ENCODE measurements around the gene MT1X.
"Not testable (repeated sequence)": the region's sequence is repeated elsewhere in the genome, so short reads cannot be mapped to it uniquely, and the experiment has no call there.

The MT1X gene

DNA sequence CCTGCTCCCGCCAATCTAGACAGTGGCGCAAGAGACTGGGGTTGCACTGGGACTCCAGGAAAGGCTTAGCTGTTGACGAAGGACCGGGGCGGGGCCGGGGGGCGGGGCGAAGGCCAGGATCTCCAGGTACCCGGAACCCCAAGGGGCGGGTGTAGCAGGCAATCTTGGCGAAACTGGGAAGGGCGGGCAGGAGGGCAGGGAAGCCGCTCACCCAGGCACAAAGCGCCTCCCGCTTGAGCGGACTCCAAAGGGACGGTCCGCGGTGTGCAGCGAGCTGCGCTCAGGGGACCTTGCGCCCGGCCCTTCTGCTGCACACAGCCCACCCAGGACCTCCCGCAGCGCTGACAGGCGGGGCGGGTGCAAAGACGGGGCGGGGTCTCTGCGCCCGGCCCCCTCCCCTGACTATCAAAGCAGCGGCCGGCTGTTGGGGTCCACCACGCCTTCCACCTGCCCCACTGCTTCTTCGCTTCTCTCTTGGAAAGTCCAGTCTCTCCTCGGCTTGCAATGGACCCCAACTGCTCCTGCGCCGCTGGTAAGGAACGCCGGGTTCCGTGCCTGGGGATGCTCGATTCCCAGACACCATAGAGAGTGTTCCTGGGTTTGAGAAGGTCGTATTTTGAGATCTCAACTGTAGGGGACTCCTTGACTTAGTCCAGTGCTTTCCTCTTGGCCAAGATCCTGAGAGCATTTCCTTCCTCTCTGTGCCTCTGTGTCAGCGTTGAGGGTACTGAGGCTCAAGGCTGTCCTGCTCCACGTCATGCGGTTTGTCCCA is 24.5 kb upstream of the MT1X start, which contains the start of gene MT1F:
TSS of gene MT1F (plus strand) at position 405 of the 772 bp plus-strand sequence. CDS start at position 505, 100 bp downstream.
- peak; percentile 42 to 70 (median 62) for DNase-seq

DNA sequence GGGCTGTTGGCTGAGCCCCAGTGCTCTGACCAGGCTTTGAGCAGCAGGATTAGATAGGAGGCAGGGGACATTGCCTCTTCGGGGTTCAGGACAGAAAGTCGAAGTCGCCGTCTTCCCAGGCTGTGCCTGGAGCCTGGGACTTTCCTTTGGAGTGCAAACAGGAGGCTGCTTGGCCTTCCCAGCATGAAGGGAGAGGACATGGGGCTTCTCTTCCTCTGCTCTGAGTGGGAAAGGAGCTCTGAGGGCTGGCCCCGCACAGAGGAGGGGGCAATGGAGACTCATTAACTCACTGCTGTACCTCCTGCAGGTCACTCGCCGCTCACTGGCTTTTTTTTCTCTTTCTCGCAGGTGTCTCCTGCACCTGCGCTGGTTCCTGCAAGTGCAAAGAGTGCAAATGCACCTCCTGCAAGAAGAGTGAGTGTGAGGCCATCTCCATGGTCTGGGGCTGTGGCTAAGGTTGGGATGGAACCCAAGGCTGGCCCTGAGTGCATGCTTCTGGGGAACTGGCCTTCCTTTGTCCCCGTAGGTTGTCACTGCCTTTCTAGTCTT is 23.9 kb upstream of the MT1X start:
- DNase-seq: no peak

DNA sequence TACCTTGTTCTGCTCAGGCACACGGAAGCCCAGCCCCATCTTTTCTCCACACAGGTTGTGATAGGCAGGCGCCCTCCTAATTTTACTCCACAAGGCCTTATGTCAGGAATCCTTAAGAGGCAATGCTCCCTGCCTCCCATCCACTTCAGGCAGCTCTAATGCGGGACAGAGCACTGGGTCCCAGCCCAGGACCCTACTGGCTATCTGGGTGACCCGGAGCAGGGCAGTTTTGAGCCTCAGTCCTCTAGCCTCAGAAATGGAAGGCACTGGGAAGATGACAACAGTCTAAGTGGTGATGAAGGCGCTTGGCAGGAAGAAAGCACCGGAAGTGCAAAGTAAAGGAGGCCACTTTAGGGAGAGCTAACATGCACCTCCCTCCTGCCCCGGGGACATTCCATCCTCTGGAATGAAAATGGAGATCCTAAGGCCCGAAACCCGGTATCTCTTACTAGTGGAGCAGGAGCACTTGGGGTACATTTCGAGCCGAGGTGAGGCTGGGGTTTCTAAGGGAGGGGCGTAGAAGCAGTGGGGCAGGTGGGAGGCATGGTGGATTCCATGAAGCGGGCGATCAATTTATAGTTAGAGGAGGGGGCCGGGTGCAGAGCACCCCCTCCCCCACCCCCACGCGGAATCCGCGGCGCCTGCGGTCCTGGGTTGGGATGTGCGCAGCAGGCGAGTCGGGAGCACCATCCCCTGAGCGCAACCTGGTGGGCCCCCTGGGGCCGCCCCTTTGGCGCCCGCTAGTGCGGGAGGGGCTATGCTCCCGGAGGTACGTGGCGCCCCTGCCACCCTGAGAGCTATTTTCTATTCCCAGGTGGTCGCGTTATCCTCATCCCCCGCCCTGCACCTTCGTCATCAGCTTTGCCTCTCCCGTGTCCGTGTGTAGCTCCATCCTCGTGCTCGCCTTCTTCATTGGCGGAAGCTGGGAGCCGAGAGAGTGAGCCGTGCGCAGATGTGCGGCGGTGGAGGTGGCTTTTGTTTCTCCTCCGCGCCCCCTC is 19.6 kb upstream of the MT1X start:
- DNase-seq: peak in 4 of 6 experiments; percentile 11 to 21 (median 20)

DNA sequence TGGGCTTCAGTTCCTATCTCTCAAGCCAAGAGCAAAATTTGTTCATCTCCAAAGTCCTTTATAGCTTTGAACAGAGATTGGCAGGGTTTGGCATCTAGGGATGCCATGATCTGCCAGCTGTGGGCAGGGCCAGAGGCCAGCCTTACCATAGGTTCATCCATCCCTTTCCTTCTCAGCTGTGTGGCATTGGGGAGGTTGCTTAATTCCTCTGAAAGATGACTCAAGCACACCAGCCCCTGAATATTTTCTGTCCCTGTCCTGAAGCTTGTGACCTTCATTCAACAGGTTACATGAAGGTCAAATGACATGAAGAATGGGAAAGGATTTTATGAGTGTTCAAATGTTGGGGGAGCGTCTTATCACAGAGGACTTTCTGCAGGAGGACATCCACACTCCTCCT is 17.8 kb upstream of the MT1X start:
- DNase-seq: no peak

DNA sequence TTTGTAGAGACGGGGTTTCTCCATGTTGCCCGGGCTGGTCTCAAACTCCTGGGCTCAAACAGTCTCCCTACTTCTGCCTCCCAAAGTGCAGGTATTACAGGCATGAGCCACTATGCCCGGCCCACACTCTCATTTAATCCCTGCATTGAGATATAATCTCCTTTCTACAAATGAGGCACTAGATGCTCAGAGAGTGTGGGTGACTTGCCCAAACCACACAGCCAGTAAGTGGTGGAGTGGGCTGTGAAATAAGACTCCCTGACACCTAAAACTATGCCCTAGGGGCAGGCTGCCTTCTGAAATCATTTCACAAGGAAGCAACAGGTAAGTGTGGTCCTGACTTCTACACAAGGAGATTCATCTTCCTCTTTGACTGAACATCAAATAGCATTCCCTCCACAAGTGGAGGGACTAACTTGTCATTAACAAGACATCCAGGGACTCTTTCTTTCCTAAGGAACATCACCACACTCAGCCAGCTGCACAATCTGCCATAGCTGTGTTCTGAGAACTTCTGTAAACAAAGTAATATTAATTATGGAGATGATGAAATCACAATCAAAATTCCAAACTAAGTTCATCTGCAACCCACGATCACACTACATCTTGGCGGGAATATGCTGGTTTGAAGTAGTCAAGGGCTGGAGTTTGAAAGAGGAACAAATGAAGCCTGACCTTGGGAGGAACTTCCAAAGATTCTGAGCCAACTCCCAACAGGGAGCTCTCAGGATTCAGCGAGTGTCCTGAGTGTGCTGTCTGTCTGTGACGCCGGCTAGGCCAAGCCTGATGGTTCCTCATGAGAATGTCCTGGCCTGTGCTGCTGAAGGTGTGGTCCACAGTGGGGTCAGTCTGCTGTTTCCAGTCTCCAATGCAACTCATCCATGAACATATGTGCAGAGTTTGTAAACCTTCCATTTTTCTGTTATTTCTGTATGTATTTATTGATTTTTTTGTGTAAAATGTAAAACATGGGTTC is 16.7 kb upstream of the MT1X start:
- not testable (repeated sequence) for DNase-seq

DNA sequence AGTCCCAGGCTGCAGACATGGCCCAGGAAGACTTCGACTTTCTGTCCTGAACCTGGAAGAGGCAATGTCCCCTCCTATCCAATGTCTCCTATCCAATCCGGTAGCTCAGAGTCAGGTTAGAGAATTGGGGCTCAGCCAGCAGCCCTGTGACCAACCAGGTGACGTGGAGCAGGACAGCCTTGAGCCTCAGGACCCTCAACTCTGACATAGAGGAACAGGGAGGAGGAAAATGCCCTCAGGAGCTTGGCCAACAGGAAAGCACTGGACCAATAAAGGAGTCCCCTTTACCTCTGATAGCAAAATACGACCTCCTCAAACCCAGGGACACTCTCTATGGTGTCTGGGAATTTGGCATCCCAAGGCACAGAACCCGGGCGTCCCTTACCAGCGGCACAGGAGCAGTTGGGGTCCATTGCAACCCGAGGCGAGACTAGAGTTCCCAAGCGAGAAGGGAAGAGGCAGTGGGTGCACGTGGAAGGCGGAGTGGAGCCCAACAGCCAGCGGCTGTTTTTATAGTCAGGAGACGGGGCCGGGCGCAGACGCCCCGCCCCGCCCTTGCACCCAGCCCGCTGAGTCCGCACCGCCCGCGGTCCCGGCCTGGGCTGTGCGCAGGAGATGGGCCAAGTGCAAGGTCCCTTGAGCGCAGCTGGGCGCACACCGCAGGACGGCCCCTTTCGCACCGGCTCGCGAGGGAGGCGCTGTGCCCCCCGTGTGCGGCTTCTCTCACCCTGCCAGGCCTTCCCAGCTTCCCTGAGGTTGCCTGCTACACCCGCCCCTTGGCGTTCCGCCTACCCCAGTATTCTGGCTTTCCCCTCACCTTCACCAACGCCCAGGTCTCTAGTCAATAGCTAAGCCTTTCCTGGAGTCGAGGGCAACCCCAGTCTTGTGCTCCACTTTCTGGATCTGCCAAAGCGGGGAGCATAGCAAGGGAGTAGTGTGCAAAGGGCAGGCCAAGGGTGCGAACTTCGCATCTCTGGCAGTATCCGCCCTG is 14.4 kb upstream of the MT1X start, which contains the start of gene MT1G:
TSS of gene MT1G (minus strand) at position 485 of the 991 bp plus-strand sequence. CDS start at position 413, 72 bp downstream.
- no peak for DNase-seq

DNA sequence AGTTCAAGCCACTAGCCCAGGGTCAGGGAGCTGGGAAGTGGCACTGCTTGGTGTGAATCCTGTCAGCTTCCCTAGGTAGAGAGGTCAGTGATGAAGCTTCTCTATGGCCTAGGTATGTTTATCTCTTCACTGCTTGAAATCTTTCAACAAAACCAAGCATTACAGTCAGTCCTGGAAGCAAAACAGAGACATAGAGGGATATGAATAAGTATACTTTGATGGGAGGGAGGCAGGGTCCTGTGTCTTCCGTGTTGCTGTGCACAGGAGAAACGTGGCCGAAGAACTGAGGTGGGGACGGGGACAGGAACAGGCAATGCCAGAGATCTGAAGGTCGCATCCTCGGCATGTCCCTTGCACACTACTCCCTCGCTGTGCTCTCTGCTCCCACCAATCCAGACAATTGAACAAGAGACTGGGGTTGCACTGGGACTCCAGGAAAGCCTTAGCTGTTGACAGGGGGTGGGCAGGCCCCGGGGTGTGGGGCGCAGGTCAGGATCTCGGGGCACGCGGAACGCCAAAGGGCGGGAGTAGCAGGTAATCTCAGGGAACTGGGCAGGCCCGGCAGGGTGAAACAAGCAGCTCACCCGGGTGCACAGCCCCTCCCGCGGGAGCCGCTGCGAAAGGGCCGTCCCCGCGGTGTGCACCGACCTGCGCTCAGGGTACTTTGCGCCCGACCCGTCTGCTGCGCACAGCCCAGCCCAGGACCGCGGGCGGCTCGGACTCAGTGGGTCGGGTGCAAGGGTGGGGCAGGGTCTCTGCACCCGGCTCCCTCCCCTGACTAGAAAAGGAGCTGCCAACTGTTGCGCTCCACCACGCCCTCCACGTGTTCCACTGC is 13.0 kb upstream of the MT1X start, which contains the start of gene MT1H:
TSS of gene MT1H (plus strand) at position 810 of the 835 bp plus-strand sequence. CDS start 71 bp downstream, outside the sequence.
- DNase-seq: no peak

DNA sequence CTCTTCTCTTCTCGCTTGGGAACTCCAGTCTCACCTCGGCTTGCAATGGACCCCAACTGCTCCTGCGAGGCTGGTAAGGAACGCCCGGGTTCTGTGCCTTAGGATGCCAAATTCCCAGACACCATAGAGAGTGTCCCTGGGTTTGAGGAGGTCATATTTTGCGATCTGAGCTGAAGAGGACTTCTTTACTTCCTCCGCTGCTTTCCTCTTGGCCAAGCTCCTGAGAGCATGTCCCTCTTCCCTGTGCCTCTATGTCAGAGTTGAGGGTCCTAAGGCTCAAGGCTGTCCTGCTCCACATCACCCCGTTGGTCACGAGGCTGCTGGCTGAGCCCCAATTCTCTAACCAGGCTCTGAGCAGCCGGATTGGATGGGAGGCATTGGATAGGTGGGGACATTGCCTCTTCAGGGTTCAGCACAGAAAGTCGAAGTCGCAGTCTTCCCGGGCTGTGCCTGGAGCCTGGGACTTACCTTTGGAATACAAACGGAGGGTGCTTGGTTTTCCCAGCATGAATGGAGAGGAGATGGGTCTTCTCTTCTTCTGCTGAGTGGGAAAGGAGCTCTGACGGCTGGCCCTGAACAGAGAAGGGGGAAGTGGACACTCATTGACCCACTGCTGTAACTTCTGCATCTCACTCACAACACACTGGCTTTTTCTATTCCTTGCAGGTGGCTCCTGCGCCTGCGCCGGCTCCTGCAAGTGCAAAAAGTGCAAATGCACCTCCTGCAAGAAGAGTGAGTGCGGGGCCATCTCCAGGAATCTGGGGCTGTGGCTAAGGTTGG is 12.2 kb upstream of the MT1X start:
- peak in 1 of 6 experiments; percentile 4 for DNase-seq

DNA sequence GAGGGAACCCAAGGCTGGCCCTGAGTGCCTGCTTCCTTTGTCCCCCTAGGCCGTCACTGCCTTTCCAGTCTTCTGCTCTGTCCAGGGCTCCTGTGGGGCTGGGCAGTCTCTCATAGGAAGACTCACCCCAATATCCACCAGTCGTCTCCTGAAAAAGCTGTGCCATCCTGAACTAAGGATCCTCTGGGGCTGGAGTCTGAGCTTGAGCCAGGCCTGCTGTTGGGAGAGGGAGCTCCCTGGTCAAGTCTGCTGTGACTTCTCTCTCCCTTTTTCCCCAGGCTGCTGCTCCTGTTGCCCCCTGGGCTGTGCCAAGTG is 11.7 kb upstream of the MT1X start:
- DNase-seq: no peak

DNA sequence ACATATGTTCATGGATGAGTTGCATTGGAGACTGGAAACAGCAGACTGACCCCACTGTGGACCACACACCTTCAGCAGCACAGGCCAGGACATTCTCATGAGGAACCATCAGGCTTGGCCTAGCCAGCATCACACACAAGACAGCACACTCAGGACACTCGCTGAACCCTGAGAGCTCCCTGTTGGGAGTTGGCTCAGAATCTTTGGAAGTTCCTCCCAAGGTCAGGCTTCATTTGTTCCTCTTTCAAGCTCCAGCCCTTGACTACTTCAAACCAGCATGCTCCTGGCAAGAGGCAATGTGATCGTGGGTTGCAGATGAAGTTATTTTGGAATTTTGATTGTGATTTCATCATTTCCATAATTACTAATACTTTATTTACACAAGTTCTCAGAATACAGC is 10.6 kb upstream of the MT1X start:
- DNase-seq: not testable (repeated sequence)

DNA sequence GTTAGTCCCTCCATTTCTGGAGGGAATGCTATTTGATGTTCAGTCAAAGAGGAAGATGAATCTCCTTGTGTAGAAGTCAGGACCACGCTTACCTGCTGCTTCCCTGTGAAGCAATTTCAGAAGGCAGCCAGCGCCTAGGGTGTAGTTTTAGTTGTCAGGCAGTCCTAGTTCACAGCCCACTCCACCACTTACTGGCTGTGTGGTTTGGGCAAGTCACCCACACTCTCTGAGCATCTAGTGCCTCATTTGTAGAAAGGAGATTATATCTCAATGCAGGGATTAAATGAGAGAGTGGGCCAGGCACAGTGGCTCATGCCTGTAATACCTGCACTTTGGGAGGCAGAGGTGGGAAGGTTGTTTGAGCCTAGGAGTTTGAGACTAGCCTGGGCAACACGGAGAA is 10.1 kb upstream of the MT1X start:
- not testable (repeated sequence) for DNase-seq

DNA sequence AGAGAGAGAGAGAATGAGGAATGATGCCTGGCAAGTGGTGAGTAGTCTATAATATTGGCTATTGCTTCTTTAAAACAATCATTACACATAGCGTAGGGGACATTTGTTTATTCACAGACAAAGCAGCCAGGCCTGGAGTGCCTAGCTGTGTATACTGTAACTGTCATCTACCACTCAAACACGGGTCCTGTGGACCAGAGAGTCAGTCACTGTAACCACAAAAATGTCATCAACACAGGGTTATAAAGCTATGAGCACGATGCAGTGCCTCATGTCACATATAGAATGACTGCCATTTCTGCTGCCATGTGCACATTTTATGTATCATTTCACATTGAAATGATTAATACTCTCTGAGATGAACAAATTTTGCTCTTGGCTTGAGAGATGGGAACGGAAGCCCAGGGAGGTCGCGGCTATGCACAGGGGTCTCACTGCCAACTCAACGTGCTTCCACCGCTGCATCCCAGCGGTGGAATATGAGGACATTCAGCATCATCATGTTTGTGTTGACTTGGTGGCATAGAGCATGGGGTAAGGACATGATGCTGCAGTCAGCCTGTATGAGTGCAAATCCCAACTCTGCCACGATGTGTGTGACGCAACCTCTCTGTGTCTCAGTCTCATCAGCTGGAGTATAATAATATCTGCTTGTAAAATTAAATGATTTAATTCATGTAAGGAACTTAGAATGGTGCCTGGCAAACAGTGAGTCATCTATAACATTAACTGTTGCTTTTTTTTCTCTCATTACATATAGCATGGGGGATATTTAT is 9.3 kb upstream of the MT1X start:
- no peak for DNase-seq

DNA sequence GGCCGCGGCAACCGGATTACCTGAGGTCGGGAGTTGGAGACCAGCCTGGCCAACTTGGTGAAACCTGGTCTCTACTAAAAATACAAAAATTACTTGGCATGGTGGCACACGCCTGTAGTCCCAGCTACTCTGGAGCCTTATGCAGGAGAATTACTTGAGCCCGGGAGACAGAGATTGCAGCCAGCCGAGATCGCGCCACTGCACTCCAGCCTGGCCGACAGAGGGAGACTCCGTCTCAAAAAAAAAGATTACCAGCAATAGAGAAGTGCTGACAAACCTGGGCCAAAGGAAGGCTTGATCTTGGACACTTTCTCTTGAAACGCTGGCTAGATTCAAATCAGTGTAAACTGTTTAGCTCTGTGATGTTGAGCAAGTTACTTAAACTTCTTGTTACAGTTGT is 8.3 kb upstream of the MT1X start:
- peak in 4 of 6 experiments; percentile 13 to 49 (median 20) for DNase-seq

DNA sequence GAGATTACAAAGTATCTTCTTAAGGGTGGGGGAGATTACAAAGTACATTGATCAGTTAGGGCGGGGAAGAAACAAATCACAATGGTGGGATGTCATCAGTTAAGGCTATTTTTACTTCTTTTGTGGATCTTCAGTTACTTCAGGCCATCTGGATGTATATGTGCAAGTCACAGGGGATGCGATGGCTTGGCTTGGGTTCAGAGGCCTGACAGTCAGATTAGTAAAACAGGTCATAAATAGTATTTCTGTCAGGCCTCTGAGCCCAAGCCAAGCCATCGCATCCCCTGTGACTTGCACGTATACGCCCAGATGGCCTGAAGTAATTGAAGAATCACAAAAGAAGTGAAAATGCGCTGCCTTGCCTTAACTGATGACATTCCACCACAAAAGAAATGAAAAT is 7.7 kb upstream of the MT1X start:
- not testable (repeated sequence) for DNase-seq

DNA sequence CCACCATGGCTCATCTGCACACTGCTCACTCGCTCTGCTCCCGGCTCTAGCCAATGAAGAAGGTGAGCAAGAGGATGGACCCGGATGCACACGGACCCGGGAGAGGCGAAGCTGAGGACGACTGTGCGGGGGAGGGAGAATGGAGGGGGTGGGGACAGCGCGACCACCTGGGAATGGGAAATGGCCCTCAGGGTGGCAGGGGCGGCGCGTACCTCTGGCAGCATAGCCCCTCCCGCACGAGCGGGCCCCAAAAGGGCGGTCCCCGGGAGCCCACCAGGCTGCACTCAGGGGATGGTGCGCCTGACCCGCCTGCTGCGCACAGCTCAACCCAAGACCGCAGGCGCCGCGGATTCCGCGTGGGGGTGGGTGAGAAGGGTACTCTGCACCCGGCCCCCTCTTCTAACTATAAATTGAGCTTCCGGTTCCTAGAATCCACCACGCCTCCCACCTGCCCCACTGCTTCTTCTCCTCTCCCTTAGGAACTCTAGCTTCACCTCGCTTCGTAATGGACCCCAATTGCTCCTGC is 6.5 kb upstream of the MT1X start:
- DNase-seq: peak in 4 of 6 experiments; percentile 13 to 54 (median 30)

DNA sequence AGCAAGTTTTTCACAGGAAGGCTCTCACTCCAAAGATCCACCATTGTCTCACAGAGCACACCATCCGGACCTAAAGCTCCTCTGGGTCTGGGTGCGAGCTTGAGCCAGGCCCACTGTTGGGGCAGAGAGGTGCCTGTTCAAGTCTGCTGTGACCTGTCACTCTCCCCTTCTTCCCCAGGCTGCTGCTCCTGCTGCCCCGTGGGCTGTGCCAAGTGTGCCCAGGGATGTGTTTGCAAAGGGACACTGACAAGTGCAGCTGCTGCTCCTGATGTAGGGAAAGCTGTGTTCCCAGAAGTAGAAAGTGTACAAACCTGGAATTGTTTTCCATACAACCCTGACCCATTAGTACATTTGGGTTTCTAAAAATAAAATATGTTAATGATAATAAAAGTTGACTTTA is 4.8 kb upstream of the MT1X start:
- DNase-seq: no peak

DNA sequence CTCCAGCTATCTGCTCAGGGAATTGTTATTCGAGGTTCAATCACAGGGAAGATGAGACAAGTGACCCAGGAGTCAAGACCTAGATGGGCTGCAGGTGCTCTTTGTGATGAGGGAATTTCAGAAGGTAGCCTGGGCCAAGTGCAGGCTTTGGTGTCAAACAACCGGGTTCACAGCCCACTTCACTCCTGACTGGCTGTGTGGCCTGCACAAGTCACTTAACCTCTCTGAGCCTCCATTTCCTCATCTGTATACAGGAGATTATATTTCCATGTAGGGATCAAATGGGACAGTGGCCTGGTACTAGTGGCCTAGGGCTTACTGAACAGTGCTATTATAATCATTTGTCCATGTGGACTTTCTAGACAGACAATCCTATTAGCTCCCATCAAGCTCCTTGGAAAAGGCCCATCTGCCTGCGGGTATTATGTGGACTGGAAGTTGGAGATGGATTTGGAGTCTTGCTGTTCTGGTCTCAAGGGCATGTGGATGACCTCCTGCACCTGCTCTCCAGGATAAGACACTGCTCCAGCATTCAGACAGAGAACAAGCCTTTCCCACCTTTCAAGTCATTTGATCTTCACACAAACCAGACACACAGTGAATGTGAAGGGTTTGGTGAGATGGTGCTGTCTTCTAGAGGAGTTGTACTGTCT is 3.1 kb upstream of the MT1X start:
- no peak for DNase-seq
